GM18870 (cell line): ENCODE data around the gene MXRA7.
"Not testable (repeated sequence)": the region's sequence is repeated elsewhere in the genome, so short reads cannot be mapped to it uniquely, and the experiment has no call there.

Experiments
- ATAC-seq: cut with Tn5 transposase; IDR thresholded peaks from one replicate; pipeline ENCODE4 v1.9.1; 2021; ENCODE audit warnings: moderate library complexity; ENCODE audit not compliant: unreplicated experiment

MXRA7 gene

GRCh38 chr17:76716146-76716838 lies 5.5 kb upstream of the MXRA7 start:
- no peak for ATAC-seq

GRCh38 chr17:76715496-76715830 lies 4.7 kb upstream of the MXRA7 start:
- no peak for ATAC-seq

GRCh38 chr17:76714822-76715495 lies 4.2 kb upstream of the MXRA7 start:
- ATAC-seq, result no peak

- no peak for ATAC-seq
Measured at GRCh38 chr17:76714336-76714735, 3.6 kb upstream of the MXRA7 start.

- ATAC-seq, result no peak
Measured at GRCh38 chr17:76713765-76714164, 3.0 kb upstream of the MXRA7 start.

GRCh38 chr17:76712321-76712720 lies 1.6 kb upstream of the MXRA7 start:
- ATAC-seq, result not testable (repeated sequence)

GRCh38 chr17:76709951-76710862 lies 558 bp downstream of the MXRA7 start:
- not testable (repeated sequence) for ATAC-seq

- ATAC-seq, result no peak
Measured at GRCh38 chr17:76709077-76709950, 1.5 kb downstream of the MXRA7 start.

GRCh38 chr17:76707985-76708807 lies 2.6 kb downstream of the MXRA7 start:
- ATAC-seq, result no peak

- ATAC-seq, result no peak
Measured at GRCh38 chr17:76706817-76707216, 3.9 kb downstream of the MXRA7 start.

- ATAC-seq, result no peak
Measured at GRCh38 chr17:76704805-76705204, 6.0 kb downstream of the MXRA7 start.

GRCh38 chr17:76702941-76703637 lies 7.7 kb downstream of the MXRA7 start:
- ATAC-seq, result no peak

GRCh38 chr17:76702076-76702475 lies 8.7 kb downstream of the MXRA7 start:
- no peak for ATAC-seq

GRCh38 chr17:76701471-76701967 lies 9.2 kb downstream of the MXRA7 start:
- ATAC-seq, result no peak

GRCh38 chr17:76700617-76701470 lies 9.9 kb downstream of the MXRA7 start:
- ATAC-seq, result no peak

- ATAC-seq, result no peak
Measured at GRCh38 chr17:76700270-76700616, 10.5 kb downstream of the MXRA7 start.

GRCh38 chr17:76698466-76698977 lies 12.2 kb downstream of the MXRA7 start:
- ATAC-seq, result not testable (repeated sequence)
